DMS79 (cell line): ENCODE data around the gene NPFFR1.
A peak's percentile ranks its signal among the peaks of the same experiment; 100 is the strongest.
"Not testable (repeated sequence)": the region's sequence is repeated elsewhere in the genome, so short reads cannot be mapped to it uniquely, and the experiment has no call there.

Source experiments
- DNase-seq: peaks from one replicate; lab custom pipeline; 2025; lab: John Stamatoyannopoulos, UW

Gene NPFFR1

DNA sequence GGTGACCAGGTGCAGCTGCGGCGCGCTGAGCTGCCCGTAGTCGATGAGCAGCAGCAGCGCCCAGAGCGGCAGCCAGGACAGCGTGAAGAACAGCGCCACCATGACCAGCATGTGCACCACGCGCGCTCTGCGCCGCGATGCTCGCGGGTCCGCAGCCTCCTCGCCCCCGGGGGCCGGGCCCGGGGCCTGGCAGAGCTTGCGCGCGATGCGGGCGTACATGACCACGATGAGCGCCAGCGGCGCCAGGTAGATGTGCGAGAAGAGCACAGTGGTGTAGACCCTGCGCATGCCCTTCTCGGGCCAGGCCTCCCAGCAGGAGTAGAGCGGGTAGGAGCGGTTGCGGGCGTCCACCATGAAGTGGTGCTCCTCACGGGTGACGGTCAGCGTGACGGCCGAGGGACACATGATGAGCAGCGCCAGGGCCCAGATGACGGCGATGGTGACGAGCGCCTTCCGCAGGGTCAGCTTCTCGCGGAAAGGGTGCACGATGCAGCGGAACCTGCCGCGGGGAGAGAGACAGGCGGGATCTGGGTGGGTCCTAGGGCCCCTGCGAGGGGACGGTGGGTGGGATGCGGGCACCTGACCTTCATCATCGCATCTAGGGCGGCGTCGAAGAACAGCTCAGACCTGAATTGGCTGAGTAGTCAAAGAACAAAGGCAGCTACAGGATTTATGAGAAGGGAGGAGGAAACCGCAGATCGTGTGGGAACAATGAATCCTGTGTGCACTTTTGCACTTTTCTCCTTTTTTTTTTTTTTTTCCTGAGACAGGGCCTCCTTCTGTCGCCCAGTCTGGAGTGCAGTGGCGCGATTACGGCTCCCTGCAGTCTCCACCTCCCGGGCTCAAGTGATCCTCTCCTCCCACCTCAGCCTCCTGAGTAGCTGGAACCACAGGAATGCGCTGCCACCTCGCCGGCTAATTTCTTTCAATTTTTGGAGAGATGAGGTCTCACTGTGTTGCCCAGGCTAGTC is 28.2 kb downstream of the NPFFR1 start:
- DNase-seq, result no peak

DNA sequence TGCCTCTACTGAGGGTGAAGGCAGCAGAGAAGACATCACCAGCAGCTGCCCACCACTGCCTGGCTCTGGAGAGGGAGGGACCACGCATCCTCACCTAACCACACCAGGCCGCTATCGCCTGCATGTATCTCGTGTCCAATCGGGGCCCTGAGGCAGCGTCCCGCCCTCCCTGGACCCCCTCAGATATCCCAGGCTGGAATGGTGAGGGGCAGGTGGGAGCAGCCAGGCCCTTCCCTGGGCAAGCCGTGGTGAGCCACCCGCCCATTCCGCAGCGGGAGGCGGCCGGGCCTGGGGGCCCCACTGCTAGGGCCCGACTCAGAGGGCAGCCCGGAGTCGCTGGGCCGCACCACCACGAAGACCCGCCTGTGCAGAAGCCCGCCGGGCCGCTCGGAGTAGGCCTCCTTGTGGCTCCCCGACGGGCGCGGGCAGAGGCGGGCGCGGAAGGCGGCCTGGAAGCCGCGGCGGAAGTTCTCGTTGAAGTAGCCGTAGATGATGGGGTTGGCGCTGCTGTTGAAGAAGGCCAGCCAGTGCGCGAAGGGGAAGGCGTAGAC is 29.0 kb downstream of the NPFFR1 start:
- DNase-seq, result no peak

DNA sequence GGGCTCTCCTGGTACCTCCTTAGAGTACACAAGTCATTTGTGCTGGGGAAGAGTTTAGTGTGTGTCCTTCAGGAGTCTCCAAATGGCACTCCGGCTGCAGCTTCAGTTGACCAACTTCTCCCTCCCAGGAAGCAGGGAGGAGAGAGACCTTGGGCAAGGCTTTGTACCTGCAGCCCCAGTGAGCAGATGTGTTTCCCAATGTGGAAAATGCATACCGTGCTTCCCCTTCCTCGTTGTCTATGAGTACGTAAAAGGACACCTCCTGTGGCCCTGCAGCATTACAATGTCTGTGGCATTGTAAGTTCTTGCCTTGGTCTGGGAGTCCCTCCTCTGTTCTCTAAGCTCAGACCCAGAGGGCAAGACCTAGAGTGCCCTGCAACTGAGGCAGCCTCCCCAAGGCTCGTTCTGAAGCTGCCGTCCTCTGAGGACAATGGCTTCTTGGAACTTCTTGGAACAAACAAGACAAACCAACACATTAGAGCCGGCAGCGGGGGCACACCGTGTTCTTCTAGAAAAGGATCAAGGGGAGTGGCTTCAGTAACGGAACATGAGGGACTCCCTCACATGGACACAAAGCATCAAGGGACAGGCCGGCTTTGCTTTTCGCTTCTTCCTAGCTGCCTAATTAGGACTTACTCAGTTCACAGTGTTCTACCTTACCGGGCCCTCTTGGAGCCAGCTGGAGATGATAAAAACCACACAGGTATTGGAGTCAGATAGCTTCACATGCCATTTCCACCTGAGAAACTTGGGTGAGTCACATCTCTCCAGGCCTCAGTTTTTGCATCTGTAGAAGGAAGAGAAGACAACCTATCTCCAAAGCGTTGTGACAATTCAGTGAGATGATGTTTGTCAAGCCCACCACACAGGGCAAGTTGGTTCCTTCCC is 29.7 kb downstream of the NPFFR1 start:
- DNase-seq, result no peak

DNA sequence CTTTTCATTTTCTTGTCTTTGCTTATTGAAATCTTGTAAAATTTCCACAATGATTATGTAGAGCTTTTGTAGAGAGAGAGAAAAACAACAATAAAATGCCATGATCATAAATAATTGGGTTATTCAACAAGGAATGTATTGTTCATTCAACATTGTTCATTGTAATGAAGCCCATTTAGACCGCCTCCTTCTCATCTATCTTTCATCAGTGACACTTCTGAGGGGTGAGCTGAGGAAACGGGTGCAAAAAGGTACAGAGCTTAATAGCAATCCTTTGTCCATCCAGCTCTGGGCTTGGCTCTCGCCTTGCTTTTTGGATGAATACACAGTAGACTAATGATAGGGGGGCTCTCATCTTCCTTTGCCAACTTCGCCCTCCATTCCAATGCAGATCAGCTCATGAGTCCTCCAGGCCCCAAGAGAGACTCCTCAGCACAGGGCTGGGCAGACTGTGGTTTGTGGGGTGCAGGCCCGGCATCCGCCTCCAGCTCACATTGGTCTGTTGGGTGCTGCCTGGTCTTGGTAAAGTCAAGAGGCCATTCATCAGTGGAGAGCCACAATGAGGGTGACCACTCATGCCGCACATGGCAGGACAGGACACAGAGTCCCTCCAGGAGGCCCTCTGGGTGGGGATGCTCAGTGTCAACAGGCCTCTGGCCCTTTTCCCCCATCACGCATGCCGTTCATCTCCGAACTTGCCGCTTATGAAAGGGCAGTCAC is 32.7 kb downstream of the NPFFR1 start:
- DNase-seq, result no peak

DNA sequence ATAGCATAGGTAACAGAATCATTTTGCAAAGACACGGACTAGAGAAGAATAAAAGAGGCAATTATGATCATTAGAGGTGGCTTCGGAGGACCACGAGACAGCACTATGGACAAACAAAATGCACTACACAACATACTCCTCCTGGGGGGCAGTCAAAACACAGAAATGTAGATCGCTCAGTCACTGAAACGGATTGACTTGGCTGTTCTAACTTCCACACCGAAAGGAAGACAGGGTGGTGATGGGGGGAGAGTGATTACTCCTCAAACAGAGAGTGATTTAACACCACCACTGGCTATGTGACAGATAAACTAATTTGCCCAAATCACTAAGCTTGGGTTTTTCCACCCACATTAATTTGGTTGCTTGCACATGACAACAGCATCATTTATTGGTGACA is 36.4 kb downstream of the NPFFR1 start:
- no peak for DNase-seq

DNA sequence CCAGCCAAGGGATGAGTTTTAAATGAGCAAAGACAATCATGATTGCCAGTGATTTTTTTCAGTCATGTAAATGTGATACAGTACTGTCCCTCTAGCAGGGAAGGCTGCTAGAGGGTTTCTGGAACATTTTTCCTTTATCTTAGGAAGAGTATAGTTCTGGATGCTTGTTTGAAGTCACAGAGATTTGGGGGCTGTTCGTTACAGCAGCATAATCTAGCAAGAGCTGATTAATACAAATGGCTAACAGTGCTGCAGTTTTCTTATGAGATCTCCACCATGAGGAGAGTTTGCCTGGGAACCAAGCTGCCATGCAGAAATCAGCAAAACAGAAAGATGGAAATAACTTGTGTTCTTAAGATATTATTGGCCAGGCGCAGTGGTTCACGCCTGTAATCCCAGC is 42.7 kb downstream of the NPFFR1 start:
- DNase-seq, result no peak

DNA sequence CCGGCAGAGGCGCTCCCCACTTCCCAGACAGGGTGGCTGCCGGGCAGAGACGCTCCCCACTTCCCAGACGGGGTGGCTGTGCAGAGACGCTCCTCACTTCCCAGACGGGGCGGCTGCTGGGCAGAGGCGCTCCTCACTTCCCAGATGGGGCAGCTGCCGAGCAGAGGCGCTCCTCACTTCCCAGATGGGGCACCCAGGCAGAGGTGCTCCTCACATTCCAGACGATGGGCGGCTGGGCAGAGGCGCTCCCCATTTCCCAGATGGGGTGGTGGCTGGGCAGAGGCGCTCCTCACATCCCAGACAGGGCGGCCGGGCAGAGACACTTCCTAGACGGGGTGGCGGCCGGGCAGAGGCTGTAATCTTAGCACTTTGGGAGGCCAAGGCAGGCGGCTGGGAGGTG is 43.8 kb downstream of the NPFFR1 start:
- DNase-seq, result not testable (repeated sequence)

DNA sequence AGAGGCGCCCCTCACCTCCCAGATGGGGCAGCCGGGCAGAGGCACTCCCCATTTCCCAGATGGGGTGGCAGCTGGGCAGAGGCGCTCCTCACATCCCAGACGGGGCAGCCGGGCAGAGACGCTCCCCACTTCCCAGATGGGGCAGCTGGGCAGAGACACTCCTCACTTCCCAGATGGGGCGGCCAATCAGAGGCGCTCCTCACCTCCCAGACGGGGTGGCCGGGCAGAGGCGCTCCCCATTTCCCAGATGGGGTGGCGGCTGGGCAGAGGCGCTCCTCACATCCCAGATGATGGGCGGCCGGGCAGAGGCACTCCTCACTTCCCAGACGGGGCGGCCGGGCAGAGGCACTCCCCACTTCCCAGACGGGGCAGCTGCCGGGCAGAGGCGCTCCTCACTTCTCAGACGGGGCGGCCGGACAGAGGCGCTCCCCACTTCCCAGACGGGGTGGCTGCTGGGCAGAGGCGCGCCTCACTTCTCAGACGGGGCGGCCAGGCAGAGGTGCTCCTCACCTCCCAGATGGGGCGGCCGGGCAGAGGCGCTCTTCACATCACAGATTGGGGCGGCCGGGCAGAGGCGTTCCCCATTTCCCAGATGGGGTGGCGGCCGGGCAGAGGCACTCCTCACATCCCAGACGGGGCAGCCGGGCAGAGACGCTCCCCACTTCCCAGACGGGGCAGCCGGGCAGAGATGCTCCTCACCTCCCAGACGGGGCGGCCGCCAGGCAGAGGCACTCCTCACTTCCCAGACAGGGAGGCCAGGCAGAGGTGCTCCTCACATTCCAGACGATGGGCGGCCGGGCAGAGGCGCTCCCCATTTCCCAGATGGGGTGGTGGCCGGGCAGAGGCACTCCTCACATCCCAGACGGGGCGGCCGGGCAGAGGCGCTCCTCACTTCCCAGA is 44.5 kb downstream of the NPFFR1 start:
- DNase-seq, result not testable (repeated sequence)

DNA sequence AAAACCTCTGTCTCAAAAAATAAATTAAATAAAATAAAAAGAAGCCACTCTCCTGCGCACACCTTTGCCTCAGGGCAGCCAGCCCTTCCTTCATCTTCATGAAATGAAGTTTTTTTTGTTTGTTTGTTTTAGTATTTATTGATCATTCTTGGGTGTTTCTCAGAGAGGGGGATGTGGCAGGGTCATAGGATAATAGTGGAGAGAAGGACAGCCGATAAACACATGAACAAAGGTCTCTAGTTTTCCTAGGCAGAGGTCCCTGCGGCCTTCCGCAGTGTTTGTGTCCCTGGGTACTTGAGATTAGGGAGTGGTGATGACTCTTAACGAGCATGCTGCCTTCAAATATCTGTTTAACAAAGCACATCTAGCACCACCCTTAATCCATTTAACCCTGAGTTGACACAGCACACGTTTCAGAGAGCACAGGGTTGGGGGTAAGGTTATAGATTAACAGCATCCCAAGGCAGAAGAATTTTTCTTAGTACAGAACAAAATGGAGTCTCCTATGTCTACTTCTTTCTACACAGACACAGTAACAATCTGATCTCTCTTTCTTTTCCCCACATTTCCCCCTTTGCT is 45.8 kb downstream of the NPFFR1 start:
- DNase-seq, result not testable (repeated sequence)

DNA sequence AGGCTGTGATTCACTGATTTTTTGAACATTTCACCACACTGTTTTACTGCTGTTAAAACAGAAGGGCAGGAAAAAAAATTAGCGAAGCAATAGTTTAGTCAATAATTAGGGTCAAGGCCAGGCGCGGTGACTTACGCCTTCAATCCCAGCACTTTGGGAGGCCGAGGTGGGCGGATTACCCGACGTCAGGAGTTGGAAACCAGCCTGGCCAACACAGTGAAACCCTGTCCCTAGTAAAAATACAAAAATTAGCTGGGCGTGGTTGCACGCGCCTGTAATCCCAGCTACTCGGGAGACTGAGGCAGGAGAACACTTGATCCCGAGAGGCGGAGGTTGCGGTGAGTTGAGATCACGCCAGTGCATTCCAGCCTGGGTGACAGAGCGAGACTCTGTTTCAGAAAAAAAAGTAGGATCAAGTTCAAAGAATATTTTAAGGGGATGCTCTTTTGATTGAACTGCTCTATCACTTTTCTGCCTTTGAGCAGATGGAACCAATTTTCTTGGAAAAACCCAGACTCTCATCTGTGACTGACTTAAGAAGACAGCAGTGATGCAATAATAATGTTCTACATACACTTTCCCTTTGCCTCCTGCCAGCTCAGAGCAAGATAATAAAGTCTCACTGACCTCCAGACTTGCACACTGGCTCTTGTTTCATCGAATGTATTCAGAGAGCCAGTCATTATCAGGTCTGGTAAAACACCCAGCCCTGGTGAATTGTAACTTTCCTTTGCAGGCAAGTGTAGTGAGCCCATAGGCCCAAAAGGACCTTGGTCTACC is 48.9 kb downstream of the NPFFR1 start:
- DNase-seq, result no peak

DNA sequence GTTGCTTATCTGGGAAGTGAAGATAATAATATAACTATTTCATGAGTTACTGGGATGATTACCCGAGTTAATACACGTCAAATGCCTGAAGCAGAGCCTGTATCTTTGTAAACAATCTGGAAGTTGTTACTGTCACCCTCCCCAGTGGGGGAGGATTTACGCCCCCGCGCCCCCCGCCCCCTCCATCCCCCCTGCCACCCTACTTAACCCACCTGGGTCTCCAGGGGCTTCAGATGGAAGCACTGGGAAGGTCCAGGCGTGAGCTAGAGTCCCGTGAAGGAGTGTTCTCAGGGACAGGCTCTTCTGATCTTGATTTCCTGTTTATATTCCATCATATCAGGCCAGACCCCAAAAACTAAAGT is 49.9 kb downstream of the NPFFR1 start:
- DNase-seq, result no peak

DNA sequence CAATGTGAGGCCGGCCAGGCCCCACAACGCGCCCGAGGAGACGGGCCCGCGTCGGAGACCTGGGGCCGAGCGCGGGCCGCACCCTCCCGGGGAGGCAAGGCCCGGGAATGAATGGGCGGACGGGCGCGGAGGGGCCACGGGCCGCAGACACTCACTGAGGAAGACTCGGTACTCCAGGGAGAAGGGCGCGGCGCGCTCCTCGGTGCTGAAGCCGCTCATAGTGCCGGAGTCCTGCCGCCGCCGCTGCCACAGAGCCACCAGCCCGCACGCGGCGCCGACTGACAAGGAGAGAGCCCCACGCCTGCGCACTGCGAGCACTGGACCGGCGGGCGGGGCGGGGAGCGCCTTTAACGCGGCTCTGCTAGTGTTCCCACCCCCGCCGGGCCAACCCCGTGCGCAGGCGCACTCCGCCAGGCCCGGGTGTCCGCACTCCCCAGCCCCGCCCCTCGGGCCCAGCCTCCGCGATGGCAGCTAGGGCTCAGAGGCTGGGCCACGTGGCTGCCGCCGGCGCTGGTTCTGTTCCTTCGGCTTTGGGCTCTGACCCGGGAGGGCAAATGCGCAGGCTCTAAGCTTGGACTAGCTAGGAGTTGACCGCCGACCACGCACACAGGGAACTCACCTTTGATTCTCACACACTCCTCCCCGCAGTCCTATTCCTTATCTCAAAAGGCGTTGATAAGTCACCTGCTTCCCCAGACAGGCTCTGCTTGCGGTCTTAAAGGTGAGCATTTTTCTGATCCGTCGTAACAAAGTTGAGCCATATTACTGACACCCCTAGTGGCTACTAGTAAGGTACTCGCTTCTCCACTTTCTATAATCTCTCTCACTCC is 50.5 kb downstream of the NPFFR1 start, which contains the start of gene PPA1:
Gene PPA1, minus strand, starts transcription at position 321 of the 830 bp plus-strand sequence. Its CDS starts 102 bp downstream, at position 219.
- DNase-seq, result peak; percentile 62

DNA sequence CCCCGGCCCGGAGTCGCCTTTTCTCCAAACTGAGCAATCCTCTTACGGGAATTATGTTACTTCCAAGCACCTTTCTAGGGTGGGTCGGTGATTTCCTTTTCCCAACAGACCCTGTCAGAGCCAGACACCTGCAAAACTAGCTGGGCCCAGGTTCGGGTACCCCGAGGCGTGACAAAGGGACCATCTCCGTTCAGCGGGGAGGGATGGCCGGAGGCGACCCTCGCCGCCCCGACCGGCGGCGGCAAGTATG is 51.0 kb downstream of the NPFFR1 start:
- DNase-seq, result no peak

DNA sequence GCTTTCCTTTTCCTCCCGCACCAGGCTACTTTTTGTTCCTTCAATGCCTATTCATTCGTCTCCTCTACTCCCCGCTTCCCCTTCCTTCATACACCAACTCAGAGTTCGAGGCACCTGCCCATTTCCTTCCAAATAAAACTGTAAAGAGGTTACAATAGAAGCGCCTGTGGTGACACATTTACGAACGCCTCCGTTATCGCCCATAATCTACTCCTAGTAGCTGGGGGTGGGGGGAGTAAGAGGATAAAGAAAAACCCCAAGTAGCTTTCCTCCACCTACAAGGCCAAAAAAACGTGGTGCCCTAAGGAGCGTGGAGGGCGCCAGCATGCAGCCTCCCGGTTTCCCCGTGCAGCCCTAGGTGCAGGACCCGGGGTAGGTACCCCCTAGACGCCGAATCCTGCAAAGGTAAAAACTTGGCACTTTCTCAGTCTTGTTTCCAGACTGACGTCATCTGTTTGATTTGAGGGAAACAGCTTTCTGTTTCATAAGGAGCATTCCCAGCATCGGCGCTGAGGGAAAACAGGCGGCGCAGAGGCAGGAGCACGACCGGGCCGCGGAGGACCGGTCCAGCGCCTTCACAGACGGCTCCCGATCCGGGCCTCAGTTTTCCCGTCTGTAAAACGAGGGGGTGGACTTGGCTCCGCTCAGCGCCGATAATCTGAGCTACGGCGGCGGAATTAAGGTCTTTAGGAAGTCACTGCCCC is 51.5 kb downstream of the NPFFR1 start:
- no peak for DNase-seq

DNA sequence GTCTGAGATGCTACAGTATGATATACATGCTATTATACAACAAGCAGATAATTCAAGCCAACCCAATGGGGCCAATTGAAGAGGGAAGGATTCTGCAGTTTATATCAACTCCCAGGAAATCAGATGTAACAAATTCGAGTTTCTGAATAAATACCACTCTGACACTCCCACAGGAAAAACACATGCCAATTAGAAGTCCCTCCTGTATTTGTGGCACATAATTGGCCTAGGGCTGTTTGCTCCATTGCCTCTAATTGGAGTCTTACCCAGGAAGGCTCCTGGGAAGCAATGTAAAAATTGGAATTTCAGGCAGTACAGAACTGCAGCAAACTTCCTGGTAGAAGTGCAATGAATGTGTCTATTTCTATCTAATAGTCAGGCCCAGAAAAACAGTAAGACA is 55.3 kb downstream of the NPFFR1 start:
- no peak for DNase-seq

DNA sequence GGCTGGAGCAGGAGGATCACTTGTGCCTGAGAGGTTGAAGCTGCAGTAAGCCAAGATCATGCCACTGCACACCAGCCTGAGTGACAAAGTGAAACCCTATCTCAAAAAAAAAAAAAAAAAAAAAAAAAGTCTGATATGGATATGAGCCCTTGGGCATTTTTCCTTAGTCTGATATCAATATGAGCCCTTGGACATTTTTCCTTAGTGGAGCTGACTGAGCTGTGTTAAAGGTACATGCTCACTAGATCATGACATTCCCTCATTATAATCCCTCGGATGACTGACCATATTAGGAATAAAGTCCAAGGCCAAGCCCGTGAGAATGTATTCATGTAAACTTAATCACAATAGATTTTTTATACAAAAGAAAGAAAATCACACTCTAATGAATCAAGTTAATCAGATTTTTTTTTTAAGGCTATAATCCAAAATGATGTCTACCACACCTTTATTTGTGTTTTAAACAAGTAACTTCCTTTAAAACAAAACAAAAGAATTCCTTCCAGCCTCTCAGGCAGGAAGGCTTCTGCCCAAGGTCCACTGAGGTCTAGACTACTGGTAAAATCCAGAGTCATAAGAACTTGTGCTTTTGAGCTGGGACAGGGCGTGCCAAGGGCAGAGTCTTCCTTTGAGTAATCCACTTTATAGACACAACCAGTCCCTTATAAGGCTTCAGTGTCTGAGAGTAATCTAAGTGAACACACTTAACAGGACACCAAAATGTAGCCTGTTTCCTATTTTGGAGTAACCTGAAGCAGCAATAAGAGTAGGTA is 56.1 kb downstream of the NPFFR1 start:
- no peak for DNase-seq

DNA sequence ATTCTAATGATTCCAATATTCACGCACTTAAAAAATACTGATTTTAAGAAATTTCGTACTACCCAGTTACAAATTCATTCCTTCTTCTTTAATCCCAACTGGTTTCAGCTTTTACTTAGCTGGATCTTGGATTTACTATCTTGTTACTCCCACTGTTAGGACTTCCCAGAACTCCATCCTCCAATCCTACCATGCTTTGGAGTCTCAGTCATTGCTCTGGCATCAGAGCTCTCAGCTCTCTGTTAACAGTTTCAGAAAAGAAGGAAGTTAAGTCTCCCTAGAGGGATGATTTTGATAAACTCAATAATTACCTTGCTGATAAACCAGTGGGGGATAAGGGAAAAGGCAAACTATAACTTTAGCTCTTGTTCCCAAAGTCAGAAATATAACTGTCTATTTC is 60.1 kb downstream of the NPFFR1 start:
- no peak for DNase-seq
